Calu3 (cell line): ENCODE data around the gene YWHAH. TPM values are rescaled to one million over a fixed set of nuclear protein-coding genes. Genes with fewer than 3 reads are reported as not detected.

Experiments used
- BruUV-seq: library from RNA; stranded (reverse); fragments of 400-500 nt; replicated peaks from 2 replicates; lab custom pipeline; 2021; lab: Mats Ljungman, UMichigan
- CTCF ChIA-PET: fragments of 300-600 bp; sonication (Branson Sonifier 250); formaldehyde crosslinking; loops from one replicate; lab custom pipeline; 2022; ENCODE audit warnings: antibody characterized with exemption; lab: Charles Lee
- DNase-seq: peaks from one replicate; pipeline ENCODE4 v3.0.0; 2022
- H3K27ac Mint-ChIP-seq: one replicate; pipeline ENCODE4 v1.8.0; 2022; ENCODE audit warnings: mixed read lengths; ENCODE audit not compliant: unreplicated experiment
- H3K27me3 Mint-ChIP-seq: one replicate; pipeline ENCODE4 v1.8.0; 2022; ENCODE audit warnings: mixed read lengths; ENCODE audit not compliant: unreplicated experiment
- H3K36me3 Mint-ChIP-seq: one replicate; pipeline ENCODE4 v1.8.0; 2022; ENCODE audit warnings: mild to moderate bottlenecking, moderate library complexity, mixed read lengths; ENCODE audit not compliant: insufficient read depth, unreplicated experiment
- H3K4me1 Mint-ChIP-seq: one replicate; pipeline ENCODE4 v1.8.0; 2022; ENCODE audit warnings: mild to moderate bottlenecking, low read depth, mixed read lengths; ENCODE audit not compliant: unreplicated experiment
- H3K4me3 Mint-ChIP-seq: one replicate; pipeline ENCODE4 v1.8.0; 2022; ENCODE audit warnings: mild to moderate bottlenecking, low read depth, moderate library complexity, mixed read lengths; ENCODE audit not compliant: unreplicated experiment
- H3K9me3 Mint-ChIP-seq: one replicate; pipeline ENCODE4 v1.8.0; 2022; ENCODE audit warnings: low read depth, mixed read lengths; ENCODE audit not compliant: unreplicated experiment
- intact Hi-C: fragments of 100-400 bp; cut with micrococcal nuclease; formaldehyde crosslinking; loops from one replicate; pipeline ENCODE4 v1.10.0; 2022; ENCODE audit not compliant: unreplicated experiment
- total RNA-seq: library from RNA; stranded (reverse); gene quantifications from 2 replicates; pipeline ENCODE4 v1.2.3, GENCODE V29; 2022
- TF ChIP-seq, protein P1 (sequence below): fragments of 200-600 bp; IDR thresholded peaks from one replicate; pipeline ENCODE4 v1.8.0; 2022; ENCODE audit warnings: antibody characterized with exemption; ENCODE audit not compliant: unreplicated experiment

Gene YWHAH
- total RNA-seq, 1 experiment from 2014 or later: 197 TPM

- CTCF ChIA-PET: interaction anchor here (0.5 kb wide), 1 partner anchor 24 kb away, joined by 3 read pairs; no protein-coding TSS in a partner anchor
- intact Hi-C loops: loop anchor here (10.0 kb wide), 1 partner anchor 47 kb away; the partner anchor contains the start of gene YWHAH
- no peaks in the 10 kb centered on the region for H3K9me3 Mint-ChIP-seq
- H3K4me3 Mint-ChIP-seq: no peak overlapping the region
- DNase-seq: no peak
- TF ChIP-seq, protein P1, sequence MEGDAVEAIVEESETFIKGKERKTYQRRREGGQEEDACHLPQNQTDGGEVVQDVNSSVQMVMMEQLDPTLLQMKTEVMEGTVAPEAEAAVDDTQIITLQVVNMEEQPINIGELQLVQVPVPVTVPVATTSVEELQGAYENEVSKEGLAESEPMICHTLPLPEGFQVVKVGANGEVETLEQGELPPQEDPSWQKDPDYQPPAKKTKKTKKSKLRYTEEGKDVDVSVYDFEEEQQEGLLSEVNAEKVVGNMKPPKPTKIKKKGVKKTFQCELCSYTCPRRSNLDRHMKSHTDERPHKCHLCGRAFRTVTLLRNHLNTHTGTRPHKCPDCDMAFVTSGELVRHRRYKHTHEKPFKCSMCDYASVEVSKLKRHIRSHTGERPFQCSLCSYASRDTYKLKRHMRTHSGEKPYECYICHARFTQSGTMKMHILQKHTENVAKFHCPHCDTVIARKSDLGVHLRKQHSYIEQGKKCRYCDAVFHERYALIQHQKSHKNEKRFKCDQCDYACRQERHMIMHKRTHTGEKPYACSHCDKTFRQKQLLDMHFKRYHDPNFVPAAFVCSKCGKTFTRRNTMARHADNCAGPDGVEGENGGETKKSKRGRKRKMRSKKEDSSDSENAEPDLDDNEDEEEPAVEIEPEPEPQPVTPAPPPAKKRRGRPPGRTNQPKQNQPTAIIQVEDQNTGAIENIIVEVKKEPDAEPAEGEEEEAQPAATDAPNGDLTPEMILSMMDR: no peak
- no peaks in the 10 kb centered on the region for H3K27me3 Mint-ChIP-seq
- BruUV-seq: no TSS peak
- no peaks in the 10 kb centered on the region for H3K4me1 Mint-ChIP-seq
- no peaks in the 10 kb centered on the region for H3K36me3 Mint-ChIP-seq
- H3K27ac Mint-ChIP-seq: no peak overlapping the region
These were observed 46.2 kb upstream of the YWHAH start for GRCh38 chr22:31897842-31898805.

DNA sequence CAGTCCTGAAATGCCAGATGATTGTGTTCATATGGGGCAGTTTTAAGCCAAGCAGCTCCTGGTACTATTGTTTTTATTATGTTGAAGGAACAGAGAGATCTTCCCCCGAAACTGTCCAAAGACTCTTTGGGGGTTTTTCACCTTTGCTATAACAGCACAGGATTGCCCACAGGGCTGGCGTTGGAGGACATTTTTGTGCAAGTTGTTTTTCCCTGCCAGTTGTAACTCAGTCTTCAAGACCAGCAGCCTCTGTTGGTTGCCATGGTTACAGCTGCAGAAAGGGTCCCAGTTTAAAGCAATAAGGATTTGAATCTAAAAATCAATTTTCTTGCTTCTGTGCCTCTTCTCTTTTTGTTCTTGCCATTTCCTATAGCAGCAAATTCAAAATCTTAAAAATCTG is 45.4 kb upstream of the YWHAH start:
- H3K27ac Mint-ChIP-seq: no peak overlapping the region
- CTCF ChIA-PET: no interaction called here
- no peaks in the 10 kb centered on the region for H3K27me3 Mint-ChIP-seq
- TF ChIP-seq, protein P1: no peak
- no TSS peak for BruUV-seq
- H3K9me3 Mint-ChIP-seq: no peaks in the 10 kb centered on the region
- intact Hi-C loops: loop anchor here (10.0 kb wide), 1 partner anchor 46 kb away; the partner anchor contains the start of gene YWHAH
- no peaks in the 10 kb centered on the region for H3K4me1 Mint-ChIP-seq
- no peak overlapping the region for H3K4me3 Mint-ChIP-seq
- DNase-seq: no peak
- H3K36me3 Mint-ChIP-seq: peaks cover under 1% of the 10 kb centered on the region

DNA sequence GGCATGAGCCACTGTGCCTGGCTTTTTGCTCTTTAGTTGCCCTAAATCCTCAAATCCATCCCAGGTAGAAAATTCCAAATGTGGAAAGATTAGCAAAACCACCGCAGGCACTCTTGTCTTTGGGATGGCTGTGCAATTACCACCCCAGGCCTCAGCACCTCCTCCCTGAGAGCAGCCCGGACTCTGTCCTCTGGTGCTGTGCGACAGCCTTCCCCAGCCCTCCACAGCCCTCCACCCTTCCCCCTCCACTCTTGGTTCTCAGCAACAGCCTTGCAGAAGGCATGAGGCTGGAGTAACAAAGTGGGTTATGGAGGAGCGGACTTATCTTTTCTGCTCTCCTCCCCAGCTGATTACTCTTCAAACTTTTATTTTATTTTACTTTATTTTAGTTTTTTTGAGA is 44.7 kb upstream of the YWHAH start:
- CTCF ChIA-PET: interaction anchor here (0.5 kb wide), 1 partner anchor 57 kb away, joined by 3 read pairs; no protein-coding TSS in a partner anchor
- Mint-ChIP-seq H3K36me3 (peaks cover 5% of the 10 kb centered on the region), H3K4me3 (no peak overlapping the region), H3K27me3 (no peaks in the 10 kb centered on the region), H3K27ac (no peak overlapping the region), H3K9me3 (no peaks in the 10 kb centered on the region), H3K4me1 (no peaks in the 10 kb centered on the region)
- no peak for DNase-seq
- intact Hi-C loops: loop anchor here (10.0 kb wide), 1 partner anchor 45 kb away; the partner anchor contains the start of gene YWHAH
- no TSS peak for BruUV-seq
- TF ChIP-seq, protein P1: no peak

GRCh38 chr22:31901388-31902137 is 42.8 kb upstream of the YWHAH start:
- CTCF ChIA-PET: interaction anchor here (0.6 to 1.1 kb wide), 3 partner anchors 11 to 257 kb away, joined by 3 read pairs; no protein-coding TSS in a partner anchor
- TF ChIP-seq, protein P1: no peak
- intact Hi-C loops: no loop called here
- Mint-ChIP-seq H3K4me1 (no peaks in the 10 kb centered on the region), H3K27me3 (no peaks in the 10 kb centered on the region), H3K36me3 (peaks cover 10% of the 10 kb centered on the region), H3K27ac (no peak overlapping the region), H3K4me3 (no peak overlapping the region), H3K9me3 (no peaks in the 10 kb centered on the region)
- no peak for DNase-seq
- BruUV-seq: no TSS peak
